GM19324 (cell line): Measurements from ENCODE around the gene CSF1R.

ENCODE experiments used
- ATAC-seq: cut with Tn5 transposase; IDR thresholded peaks from one replicate; pipeline ENCODE4 v1.9.1; 2021; ENCODE audit warnings: mild to moderate bottlenecking, moderate library complexity; ENCODE audit not compliant: unreplicated experiment, low FRiP score

The CSF1R gene

GRCh38 chr5:150085950-150086715 is at the start of gene CSF1R:
CSF1R (minus strand) TSS chr5:150086554; CDS start chr5:150086427, 127 bp downstream.
- no peak for ATAC-seq

DNA sequence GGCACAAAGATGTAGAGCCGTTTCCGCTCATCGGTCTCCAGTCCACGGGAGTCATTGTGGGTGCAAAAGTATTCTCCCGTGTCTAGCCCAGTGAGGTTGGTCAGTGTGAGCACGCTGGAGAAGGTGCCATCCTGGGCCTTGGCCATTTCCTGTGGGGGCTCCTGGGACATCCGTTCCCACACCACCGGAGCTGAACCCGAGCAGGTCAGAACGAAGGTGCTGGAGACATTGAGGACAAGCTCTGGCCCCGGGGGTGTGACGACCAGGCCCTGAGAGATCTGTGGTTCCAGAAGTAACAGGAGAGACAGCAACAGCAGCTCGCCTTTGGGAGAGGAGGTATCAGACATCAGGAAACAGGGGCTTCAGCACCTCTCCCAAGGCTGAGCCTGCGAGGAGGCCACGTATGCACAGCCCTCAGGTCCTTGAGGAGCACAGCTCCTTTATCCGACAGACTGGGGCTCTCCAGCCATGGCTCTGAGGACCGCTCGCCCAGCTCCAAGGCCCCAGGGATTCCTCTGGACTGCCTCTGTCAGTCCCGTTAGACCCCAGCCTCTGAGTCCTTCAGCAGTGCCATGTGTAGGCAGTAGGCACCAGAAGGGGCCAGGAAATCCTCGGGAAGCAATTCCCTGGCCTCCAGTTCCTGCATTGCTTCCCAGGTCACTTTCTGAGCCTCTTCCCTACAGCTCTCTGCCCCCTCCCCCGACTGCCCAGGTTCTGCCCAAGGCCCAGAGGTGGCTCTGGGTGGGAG is 49.4 kb upstream of the CSF1R start:
- ATAC-seq: no peak

DNA sequence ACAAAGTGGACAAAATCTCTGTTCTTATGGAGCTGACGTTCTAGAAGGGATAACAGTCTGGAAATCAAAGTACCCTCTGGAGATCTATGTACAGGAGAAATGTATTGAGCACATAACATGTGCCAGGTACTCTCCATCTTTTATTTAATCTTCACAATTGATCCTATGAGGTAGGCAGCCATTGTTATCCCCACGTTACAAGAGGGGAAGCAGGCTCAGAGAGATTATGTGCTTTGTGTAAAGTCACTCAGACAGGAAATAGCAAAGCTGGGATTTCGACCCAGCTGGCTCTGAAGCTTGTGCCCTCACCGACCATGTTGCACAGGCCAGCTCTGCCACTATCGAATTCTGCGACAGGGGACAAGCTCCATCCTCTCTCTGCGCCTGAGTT is 47.8 kb upstream of the CSF1R start:
- no peak for ATAC-seq

GRCh38 chr5:150133581-150134197 is 47.3 kb upstream of the CSF1R start:
- no peak for ATAC-seq

DNA sequence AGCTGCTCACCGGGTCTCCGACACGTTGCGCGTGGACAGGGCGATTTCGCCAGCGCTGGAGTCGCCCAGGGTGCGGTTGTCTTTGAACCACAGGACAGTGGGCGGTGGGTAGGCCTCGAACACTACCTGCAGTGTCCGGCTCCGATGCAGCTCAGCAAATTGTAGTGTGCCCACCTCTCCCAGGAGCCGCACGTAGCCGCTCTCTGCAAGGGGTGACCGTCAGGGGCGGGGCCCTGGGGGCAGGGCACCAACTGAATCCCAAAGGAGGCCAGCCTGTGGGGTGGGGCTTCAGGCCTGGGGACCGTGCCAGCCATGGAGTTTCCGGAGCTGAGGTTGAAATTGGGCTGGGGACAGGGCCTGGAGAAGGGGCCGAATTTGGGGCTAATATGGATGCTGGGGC is 46.4 kb upstream of the CSF1R start:
- no peak for ATAC-seq

DNA sequence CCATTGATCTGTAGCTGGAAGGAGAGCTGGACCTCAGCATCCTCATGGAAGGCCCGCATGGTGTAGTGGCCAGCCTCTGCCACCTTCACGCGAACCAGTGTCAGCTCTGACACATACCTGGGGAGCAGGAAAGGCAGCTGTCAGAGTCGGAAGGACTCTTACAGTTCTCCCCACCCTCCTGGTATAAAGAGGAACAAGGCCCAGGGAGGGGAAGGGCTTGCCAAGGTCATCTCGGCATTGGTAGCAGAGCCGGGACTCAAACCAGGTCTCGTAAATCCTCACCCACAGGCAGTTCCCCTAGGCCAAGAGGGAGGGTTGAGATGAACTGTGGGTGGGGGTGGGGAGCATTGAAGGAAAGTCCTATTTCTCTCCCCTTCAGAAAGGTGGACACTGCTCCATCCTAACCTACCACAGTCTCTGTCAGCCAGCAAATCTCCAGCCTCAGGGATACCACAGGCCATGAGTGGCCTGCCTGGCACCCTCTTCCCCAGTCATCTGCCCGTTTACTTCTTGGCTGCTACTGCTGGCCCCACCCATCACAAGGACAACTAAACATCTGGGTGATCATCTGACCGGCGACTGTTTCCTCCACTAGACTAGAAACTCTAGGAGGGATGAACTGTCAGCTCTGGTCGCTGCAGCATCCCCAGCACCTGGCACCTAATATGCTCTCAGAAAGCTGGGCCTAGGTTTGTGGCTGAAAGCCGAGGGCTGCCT is 45.8 kb upstream of the CSF1R start:
- no peak for ATAC-seq

- no peak for ATAC-seq
Observed at GRCh38 chr5:150131461-150131860, 45.1 kb upstream of the CSF1R start.

DNA sequence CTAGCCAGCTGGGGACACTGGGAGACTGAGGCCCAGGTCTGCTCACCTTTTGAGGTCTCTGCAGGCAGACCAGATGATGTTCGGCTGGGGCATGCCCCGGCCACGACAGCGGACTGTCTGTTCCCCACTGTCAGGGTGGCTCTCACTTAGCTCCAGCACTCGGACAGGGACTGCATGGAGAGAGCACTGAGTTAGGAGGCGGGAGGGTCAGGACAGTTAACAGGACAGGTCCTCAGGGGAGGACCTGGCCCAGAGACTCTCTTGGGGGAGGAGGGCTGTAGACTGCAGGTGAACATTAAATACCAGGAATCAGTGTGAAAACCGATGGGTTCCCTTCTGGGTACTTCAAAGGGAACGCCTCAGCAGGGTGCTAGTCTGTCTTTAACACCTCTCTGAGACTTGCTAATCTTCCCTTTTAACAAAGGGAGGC is 44.2 kb upstream of the CSF1R start:
- no peak for ATAC-seq

GRCh38 chr5:150129813-150130492 is 43.6 kb upstream of the CSF1R start:
- ATAC-seq: no peak

DNA sequence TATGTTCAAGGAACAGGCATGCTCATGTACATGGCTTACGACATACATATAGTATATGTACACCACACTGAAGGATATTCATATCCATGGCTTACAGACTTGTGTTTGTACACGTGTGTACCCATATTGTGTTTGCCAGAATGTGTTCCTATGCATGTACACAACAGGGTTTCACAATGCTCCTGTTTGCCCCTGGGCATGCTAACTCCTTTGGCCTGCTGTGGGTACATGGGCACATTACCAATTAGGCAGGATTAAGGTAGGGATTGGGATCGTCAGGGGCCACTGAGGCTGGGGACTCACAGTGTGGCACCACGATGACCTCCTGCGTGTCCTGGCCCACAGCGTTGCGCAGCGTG is 43.1 kb upstream of the CSF1R start:
- no peak for ATAC-seq

GRCh38 chr5:150126921-150127265 is 40.5 kb upstream of the CSF1R start:
- ATAC-seq: no peak

DNA sequence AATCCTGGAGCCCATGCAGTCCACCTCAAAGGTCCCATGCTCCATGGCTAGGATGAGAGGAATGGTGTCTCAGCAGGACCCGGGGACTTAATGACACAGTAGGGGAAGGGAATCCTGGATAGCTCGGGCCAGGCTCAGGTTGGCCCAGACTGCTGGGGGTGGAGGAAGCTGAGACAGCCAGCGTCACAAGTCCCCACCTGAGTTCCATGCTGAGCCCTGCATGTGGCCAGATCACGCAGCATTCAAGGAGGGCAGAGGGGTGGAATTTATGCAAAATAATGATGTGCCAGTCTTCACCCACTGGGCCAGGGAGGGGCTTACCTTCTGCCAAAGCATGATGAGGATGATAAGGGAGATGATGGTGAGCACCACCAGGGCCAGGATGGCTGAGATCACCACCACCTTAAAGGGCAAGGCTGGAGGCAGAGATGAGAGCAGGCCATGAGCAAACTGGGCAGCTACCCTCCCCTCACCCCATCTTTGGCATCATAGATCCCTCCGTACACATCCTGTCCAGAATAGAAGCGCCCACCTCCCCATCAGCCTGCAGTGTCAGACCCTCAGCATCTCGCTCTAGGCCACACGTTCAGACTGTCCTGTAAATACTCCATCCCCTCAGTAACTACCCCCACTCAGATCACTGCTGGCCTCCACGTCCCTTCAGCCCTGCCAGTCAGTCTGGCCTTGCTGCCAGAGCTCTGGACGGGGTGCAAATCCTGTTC is 40.0 kb upstream of the CSF1R start:
- ATAC-seq: no peak

GRCh38 chr5:150125334-150125733 is 39.0 kb upstream of the CSF1R start:
- no peak for ATAC-seq

DNA sequence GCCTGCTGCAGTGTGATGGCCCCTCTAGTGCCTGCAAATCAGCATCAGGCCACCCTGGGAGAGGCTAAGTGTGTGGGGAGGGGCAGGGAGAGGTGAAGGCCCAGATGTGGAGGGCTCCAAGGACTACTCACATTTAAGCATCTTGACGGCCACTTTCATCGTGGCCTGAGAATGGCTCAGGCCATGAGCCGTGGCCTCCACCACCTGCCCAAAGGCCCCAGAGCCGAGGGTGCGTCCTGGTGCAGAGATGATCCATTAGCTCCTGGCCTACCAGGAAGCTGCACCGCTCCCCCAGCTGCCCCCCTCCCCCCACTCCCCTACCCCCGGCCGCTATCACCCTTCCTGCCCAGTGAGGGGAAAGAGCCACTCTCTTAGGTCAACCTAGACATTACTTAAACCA is 38.2 kb upstream of the CSF1R start:
- ATAC-seq: no peak

GRCh38 chr5:150124111-150124557 is 37.8 kb upstream of the CSF1R start:
- ATAC-seq: no peak

DNA sequence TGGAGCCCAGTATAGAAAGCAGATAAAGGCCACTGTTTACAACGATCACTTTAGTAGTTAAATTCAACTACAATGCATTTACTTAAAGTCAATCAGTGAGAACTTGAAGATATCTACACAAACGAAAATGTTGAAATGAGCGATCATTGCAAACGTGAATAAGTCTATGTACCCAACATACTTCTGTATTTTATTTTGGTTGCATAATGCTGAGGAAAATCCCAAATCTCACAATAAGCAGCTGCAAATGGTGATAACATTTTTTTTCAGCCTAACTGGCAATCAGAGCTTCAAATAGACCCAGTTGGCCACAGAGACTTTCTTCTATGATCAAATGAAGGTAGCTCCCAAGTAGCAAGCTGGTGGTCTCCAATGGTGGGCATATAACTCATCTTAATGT is 37.2 kb upstream of the CSF1R start:
- ATAC-seq: no peak

DNA sequence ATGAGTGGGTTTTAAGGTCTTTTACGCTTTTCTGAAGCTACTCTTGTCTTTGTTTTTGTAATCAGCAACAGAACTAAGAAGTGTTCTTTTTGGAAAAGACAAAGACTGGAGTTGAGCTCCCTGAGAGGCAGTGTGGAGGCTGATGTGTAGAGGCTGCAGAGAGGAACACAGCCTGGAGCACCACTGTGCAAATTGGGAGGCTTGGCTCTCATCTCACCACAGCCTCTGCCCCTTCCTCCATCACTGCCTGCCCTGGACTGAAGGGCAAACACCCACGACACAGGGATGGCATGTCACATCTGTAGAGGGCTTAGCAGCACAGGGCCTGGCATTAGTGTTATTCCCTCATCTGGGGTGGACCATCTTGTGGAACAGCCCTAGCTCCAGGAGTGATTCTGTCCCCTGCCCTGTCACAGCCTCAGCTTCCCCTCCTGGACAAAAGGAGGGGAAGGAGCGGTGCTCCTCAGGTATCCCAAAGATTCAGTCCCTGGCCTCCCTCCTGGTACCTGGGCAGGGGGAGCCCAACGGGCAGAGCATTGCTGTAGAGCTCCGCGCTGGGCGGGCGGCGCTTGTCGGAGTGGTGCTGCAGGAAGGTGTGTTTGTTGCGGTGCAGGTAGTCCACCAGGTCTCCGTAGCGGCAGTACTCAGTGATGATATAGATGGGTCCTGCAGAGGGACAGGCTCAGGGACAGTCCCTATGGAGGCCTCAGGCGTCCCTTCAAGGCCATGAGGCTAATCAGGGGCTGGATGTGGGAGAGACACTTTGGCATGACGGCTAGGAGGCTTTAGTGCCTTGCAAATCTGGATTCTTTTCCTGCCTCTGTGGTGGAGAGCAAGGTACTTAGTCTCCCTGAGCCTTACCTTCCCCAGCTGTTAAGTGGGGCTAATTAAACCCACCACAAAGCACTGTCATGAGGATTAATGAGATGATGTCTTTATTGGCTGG is 36.5 kb upstream of the CSF1R start:
- no peak for ATAC-seq

GRCh38 chr5:150122158-150122510 is 35.8 kb upstream of the CSF1R start:
- ATAC-seq: peak; percentile 78
